Endothelial cell of umbilical vein (primary cell): Measurements from ENCODE around the gene COMT. TPM values are rescaled to one million over a fixed set of nuclear protein-coding genes. Genes with fewer than 3 reads are reported as not detected.

Experiments used
- BruUV-seq: library from RNA; stranded (reverse); fragments of 400-500 nt; replicated peaks from 2 replicates; lab custom pipeline; 2021; lab: Mats Ljungman, UMichigan
- CTCF ChIA-PET: fragments of 300-600, 350-600 bp; sonication (Branson Sonifier 250); formaldehyde crosslinking; loops from one replicate; lab custom pipeline; 2021; ENCODE audit warnings: antibody characterized with exemption, inconsistent platforms; lab: Charles Lee
- POLR2A ChIA-PET: fragments of 300-600, 350-600 bp; sonication (Branson Sonifier 250); formaldehyde crosslinking; loops from one replicate; lab custom pipeline; 2021; ENCODE audit warnings: antibody characterized with exemption, inconsistent platforms; lab: Charles Lee
- DNase-seq: peaks from one replicate; pipeline ENCODE4 v3.0.0-alpha.2; 2011; ENCODE audit warnings: low read depth, low spot score
- FAIRE-seq: peaks from 2 replicates; lab custom pipeline; 2011; peaks lifted over from hg19 to GRCh38; lab: Jason Lieb, UNC
- H2AFZ ChIP-seq: 2 replicates; pipeline ENCODE4 v1.6.0; 2012; ENCODE audit warnings: low read depth, low read length, control low read depth, inconsistent platforms
- H3K27ac ChIP-seq: 2 replicates; pipeline ENCODE4 v1.5.1; 2011; ENCODE audit warnings: low read depth, mild to moderate bottlenecking, control low read depth, low read length, moderate library complexity; ENCODE audit not compliant: insufficient read depth
- H3K27me3 ChIP-seq, 2 experiments: 2 replicates each; pipeline versions ENCODE4 v1.6.0 to v1.6.1; 2011; ENCODE audit warnings: low read length in 2 of 2, mixed read lengths in 1 of 2; ENCODE audit not compliant: control insufficient read depth in 2 of 2, insufficient read depth in 2 of 2
- H3K36me3 ChIP-seq, 2 experiments: 2 replicates in 1 of 2; 3 replicates in 1 of 2; pipeline ENCODE4 v1.5.1; 2011; ENCODE audit warnings: low read length in 2 of 2, mild to moderate bottlenecking in 1 of 2, moderate library complexity in 1 of 2; ENCODE audit not compliant: control insufficient read depth in 2 of 2, insufficient read depth in 2 of 2; ENCODE audit errors: extremely low read depth in 1 of 2
- H3K4me1 ChIP-seq: 3 replicates; pipeline ENCODE4 v1.5.1; 2011; ENCODE audit warnings: mild to moderate bottlenecking, low read length; ENCODE audit not compliant: control insufficient read depth, insufficient read depth; ENCODE audit errors: extremely low read depth
- H3K4me2 ChIP-seq: 2 replicates; pipeline ENCODE4 v1.6.1; 2011; ENCODE audit warnings: low read length, control low read depth, mixed read lengths; ENCODE audit not compliant: insufficient read depth
- H3K4me3 ChIP-seq, 3 experiments: fragments of 200-600 bp in 1 of 3; sonication (generic), shearing (Covaris generic) in 1 of 3; replicated peaks in 1 of 3; 2 replicates each; pipeline ENCODE4 v1.5.1; 2011 to 2016; ENCODE audit warnings: control low read depth in 3 of 3, low read length in 3 of 3, mild to moderate bottlenecking in 2 of 3, inconsistent platforms in 1 of 3, low read depth in 1 of 3, moderate library complexity in 1 of 3; ENCODE audit not compliant: insufficient read depth in 1 of 3
- H3K79me2 ChIP-seq: 2 replicates; pipeline ENCODE4 v1.6.0; 2012; ENCODE audit warnings: low read length, inconsistent platforms; ENCODE audit not compliant: control insufficient read depth, insufficient read depth
- H3K9ac ChIP-seq: replicated peaks from 2 replicates; pipeline ENCODE3; 2011; ENCODE audit warnings: low read length, control low read depth; ENCODE audit not compliant: insufficient read depth; ENCODE audit errors: extremely low read depth
- H3K9me1 ChIP-seq: replicated peaks from 3 replicates; pipeline ENCODE4 v1.6.0; 2011; ENCODE audit warnings: mild to moderate bottlenecking, low read length; ENCODE audit not compliant: control insufficient read depth, insufficient read depth; ENCODE audit errors: extremely low read depth
- H3K9me3 ChIP-seq: replicated peaks from 2 replicates; pipeline ENCODE4 v1.5.1; 2012; ENCODE audit warnings: low read length, inconsistent platforms; ENCODE audit not compliant: control insufficient read depth, insufficient read depth
- H4K20me1 ChIP-seq: replicated peaks from 2 replicates; pipeline ENCODE3; 2011; ENCODE audit warnings: mild to moderate bottlenecking, low read length; ENCODE audit not compliant: control insufficient read depth, insufficient read depth; ENCODE audit errors: extremely low read depth
- EZH2 ChIP-seq: IDR thresholded peaks from 2 replicates; pipeline ENCODE4 v1.6.1; 2012; ENCODE audit warnings: borderline replicate concordance, low read depth, mild to moderate bottlenecking, moderate library complexity, low read length, inconsistent platforms; ENCODE audit not compliant: severe bottlenecking
- FOS ChIP-seq: IDR thresholded peaks from 2 replicates; pipeline ENCODE4 v1.6.1; 2011; ENCODE audit warnings: mild to moderate bottlenecking, low read length, moderate library complexity, borderline replicate concordance; ENCODE audit not compliant: insufficient read depth
- GATA2 ChIP-seq: IDR thresholded peaks from 2 replicates; pipeline ENCODE4 v1.7.0; 2011; ENCODE audit warnings: low read depth, mild to moderate bottlenecking, moderate library complexity, mixed read lengths, low read length; ENCODE audit not compliant: insufficient read length, insufficient read depth
- JUN ChIP-seq: IDR thresholded peaks from 2 replicates; pipeline ENCODE4 v1.6.1; 2011; ENCODE audit warnings: borderline replicate concordance, low read depth; ENCODE audit not compliant: insufficient read length, insufficient read depth
- MYC ChIP-seq: IDR thresholded peaks from one replicate; pipeline ENCODE4 v1.6.1; 2011; ENCODE audit warnings: mild to moderate bottlenecking, low read depth, low read length
- POLR2A ChIP-seq: IDR thresholded peaks from 2 replicates; pipeline ENCODE4 v1.6.1; 2012; ENCODE audit warnings: low read depth, mild to moderate bottlenecking, control low read depth, low read length
- POLR2AphosphoS5 ChIP-seq: IDR thresholded peaks from 2 replicates; pipeline ENCODE4 v1.6.1; 2012; ENCODE audit warnings: low read depth, mild to moderate bottlenecking, control low read depth, low read length, moderate library complexity; ENCODE audit not compliant: insufficient read depth
- dilution Hi-C: fragments of 300-500 bp; cut with MboI; formaldehyde crosslinking; loops from one replicate; pipeline ENCODE4 v1.15.0; 2019; ENCODE audit warnings: low sequenced_read_pairs; ENCODE audit not compliant: extremely low pct_ligation_motif_present
- intact Hi-C: fragments of 100-400 bp; cut with micrococcal nuclease; formaldehyde crosslinking; loops from one replicate; pipeline ENCODE4 v1.10.0; 2022
- polyA plus RNA-seq, 4 experiments: library from polyadenylated mRNA; depleted of rRNA in 3 of 4; stranded (reverse) in 3 of 4; unstranded in 1 of 4; fragments of >200 nt; gene quantifications; 2 replicates each; pipeline versions ENCODE4 v1.2.1 to v1.2.3, GENCODE V29; 2011 to 2012; ENCODE audit warnings: missing spikeins in 1 of 4
- total RNA-seq: library from RNA; stranded (reverse); gene quantifications from 2 replicates; pipeline ENCODE4 v1.2.3, GENCODE V29; 2021
- TF ChIP-seq, protein P1 (sequence below), 2 donors: IDR thresholded peaks; 1 replicate in 1 of 2; 2 replicates in 1 of 2; pipeline ENCODE4 v1.5.1; 2011; ENCODE audit warnings: low read length in 2 of 2, mild to moderate bottlenecking in 2 of 2, moderate library complexity in 2 of 2, control low read depth in 1 of 2, inconsistent platforms in 1 of 2, low read depth in 1 of 2; ENCODE audit not compliant: insufficient read depth in 1 of 2; ENCODE audit errors: extremely low read depth in 1 of 2
- TF ChIP-seq, protein P2 (sequence below): IDR thresholded peaks from 2 replicates; pipeline ENCODE4 v1.6.1; 2011; ENCODE audit not compliant: insufficient read depth, insufficient read length

The COMT gene
- total and polyA plus RNA-seq, 2 donors (not counting 3 experiments of a cell fraction or from before 2014, with no cell fraction given), result 221 to 537 TPM

DNA sequence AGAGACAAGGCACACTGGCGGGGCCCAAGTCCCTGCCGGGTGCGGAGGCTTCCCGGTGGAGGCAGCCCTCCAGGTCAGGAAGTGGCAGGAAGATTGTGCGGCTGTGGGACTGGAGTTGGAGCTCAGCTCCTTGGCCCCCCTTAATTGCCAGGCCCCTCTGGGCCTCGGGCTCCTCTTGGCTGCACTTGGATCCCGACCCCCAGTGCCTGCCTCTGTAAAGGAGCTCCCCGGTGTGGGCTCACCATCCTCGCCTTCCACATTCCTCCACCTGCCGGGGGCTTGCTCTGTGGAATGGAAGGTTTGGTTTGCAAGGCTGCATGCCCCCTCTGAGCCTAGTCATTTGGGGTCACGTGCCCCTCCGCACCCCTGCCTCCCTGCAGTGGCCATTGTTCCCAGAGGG is 38.1 kb upstream of the COMT start:
- Histone ChIP-seq H3K79me2 (no peaks in the 10 kb centered on the region), H3K4me2 (no peak overlapping the region), H2AFZ (no peak overlapping the region), H3K9ac (no peak overlapping the region), H3K4me3 (no peak overlapping the region), H3K27me3 (no peaks in the 10 kb centered on the region), H3K9me3 (no peaks in the 10 kb centered on the region), H4K20me1 (no peaks in the 10 kb centered on the region), H3K27ac (no peak overlapping the region), H3K9me1 (no peaks in the 10 kb centered on the region), H3K4me1 (no peaks in the 10 kb centered on the region), H3K36me3 (peaks cover 1 to 6% of the 10 kb centered on the region in 2 experiments)
- no TSS peak for BruUV-seq
- no peak for FAIRE-seq
- no peak for DNase-seq
- ChIA-PET CTCF (interaction anchor here (6.5 kb wide), 1 partner anchor 173 kb away, joined by 51 read pairs; no protein-coding TSS in a partner anchor), POLR2A (no interaction called here)
- intact Hi-C loops, result no loop called here
- dilution Hi-C loops, result no loop called here
- TF ChIP-seq GATA2, result no peak
- TF ChIP-seq EZH2, result no peak
- TF ChIP-seq FOS, result no peak
- TF ChIP-seq MYC, result no peak
- no peak for TF ChIP-seq POLR2AphosphoS5
- TF ChIP-seq JUN, result no peak
- TF ChIP-seq, protein P1, sequence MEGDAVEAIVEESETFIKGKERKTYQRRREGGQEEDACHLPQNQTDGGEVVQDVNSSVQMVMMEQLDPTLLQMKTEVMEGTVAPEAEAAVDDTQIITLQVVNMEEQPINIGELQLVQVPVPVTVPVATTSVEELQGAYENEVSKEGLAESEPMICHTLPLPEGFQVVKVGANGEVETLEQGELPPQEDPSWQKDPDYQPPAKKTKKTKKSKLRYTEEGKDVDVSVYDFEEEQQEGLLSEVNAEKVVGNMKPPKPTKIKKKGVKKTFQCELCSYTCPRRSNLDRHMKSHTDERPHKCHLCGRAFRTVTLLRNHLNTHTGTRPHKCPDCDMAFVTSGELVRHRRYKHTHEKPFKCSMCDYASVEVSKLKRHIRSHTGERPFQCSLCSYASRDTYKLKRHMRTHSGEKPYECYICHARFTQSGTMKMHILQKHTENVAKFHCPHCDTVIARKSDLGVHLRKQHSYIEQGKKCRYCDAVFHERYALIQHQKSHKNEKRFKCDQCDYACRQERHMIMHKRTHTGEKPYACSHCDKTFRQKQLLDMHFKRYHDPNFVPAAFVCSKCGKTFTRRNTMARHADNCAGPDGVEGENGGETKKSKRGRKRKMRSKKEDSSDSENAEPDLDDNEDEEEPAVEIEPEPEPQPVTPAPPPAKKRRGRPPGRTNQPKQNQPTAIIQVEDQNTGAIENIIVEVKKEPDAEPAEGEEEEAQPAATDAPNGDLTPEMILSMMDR (IDR thresholded peaks at IDR 0.05; ENCODE audit: extremely low read depth in 1 of 2, insufficient read depth in 1 of 2, low read depth in 1 of 2, low read length in 2 of 2), result no peak
- TF ChIP-seq, protein P2, sequence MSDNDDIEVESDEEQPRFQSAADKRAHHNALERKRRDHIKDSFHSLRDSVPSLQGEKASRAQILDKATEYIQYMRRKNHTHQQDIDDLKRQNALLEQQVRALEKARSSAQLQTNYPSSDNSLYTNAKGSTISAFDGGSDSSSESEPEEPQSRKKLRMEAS, result no peak
- no peak for TF ChIP-seq POLR2A
